Measurements from ENCODE around the gene ACACA.

ACACA gene

GRCh38 chr17:37062021-37062420 is 344.6 kb downstream of the ACACA start:
- DNase-seq, result no peak

GRCh38 chr17:37060928-37061327 is 345.7 kb downstream of the ACACA start:
- DNase-seq, result no peak

DNA sequence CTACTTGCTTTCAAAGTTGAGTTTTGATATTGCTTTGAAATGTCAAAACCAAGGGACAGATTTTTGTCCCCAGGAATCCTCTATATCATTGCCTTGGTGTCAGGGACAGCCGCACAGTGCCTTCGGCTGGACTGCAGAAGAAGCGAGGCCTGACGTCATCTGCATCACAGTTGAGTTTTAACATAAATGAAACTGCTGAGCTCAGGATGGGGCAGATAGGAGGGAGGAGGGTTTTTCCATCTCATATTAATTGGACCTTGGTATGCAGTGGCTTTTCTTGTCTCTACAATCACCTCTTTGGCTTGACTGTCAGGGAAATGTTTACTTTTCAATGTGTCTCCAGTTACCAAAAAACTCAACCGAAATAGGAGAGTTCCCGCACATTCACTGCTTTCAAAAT is 346.5 kb downstream of the ACACA start:
- no peak for DNase-seq

- no peak for DNase-seq
These were observed 347.1 kb downstream of the ACACA start for GRCh38 chr17:37059493-37059892.

DNA sequence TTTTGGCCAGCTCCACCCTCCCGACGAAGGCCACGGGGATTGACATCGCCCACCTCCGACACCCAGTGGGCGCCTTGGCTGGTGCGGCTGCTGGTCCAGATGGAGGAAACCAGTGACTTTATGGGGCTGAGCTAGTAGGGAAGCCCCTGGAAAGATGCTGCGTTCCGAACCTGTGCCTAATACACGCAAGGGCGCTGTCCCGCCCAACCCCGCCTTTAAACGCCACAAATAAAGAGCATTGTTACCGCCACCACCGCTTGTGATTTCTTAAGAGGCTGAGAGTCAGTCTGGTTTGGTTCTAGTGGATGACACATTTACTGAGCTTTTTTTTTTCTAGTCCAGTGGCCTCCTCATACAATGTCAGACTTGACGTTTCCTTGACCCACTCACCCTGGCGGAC is 350.0 kb downstream of the ACACA start:
- DNase-seq, result no peak

GRCh38 chr17:37054894-37055293 is 351.7 kb downstream of the ACACA start:
- DNase-seq, result no peak

DNA sequence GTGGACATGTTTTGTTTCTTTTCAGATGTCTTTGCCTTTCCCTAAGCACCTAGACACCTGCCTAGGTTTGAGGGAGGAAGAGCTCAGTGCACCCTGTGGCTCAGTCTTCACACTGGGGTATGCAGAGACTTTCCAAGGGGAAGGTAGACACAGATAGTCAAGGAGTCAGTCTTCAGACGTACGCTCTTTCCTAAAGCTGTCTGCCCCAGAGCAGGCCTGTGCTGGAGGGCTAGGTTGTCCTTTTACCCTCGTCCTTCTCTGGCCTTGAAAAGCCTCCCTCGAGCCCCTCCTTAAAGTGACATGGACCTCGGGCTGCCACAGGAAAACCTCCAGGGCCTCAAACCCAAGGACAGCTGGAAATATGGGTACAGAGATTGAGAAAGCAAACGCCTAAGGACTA is 354.2 kb downstream of the ACACA start:
- no peak for DNase-seq

GRCh38 chr17:37051833-37052232 is 354.8 kb downstream of the ACACA start:
- DNase-seq, result no peak

GRCh38 chr17:37051381-37051780 is 355.3 kb downstream of the ACACA start:
- no peak for DNase-seq

- no peak for DNase-seq
These were observed 355.7 kb downstream of the ACACA start for GRCh38 chr17:37050920-37051319.

- DNase-seq, result no peak
These were observed 357.8 kb downstream of the ACACA start for GRCh38 chr17:37048811-37049210.

- DNase-seq, result peak; percentile 62
These were observed 359.0 kb downstream of the ACACA start for GRCh38 chr17:37047631-37048104.

- DNase-seq, result no peak
These were observed 361.2 kb downstream of the ACACA start for GRCh38 chr17:37045351-37045922.

- no peak for DNase-seq
These were observed 363.4 kb downstream of the ACACA start for GRCh38 chr17:37043201-37043600.

DNA sequence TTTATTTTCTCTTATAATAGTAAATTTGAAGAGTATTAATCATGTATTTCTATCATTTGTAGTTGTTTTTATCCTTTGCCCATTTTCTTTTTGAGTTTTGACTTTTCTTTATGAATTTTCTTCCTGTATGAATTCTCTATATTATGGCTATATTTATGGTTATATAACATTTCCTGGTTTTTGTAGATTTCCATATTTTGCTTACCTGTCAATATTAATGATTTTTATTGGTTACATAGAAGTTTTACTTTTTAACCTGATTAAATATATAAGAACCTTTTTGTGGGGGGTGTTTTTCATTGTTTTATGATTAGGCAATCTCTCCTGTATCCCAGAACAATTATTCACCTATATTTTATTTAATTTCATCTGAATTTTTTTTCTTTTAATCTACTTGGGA is 364.7 kb downstream of the ACACA start:
- DNase-seq, result no peak

GRCh38 chr17:37039269-37039668 is 367.4 kb downstream of the ACACA start:
- DNase-seq, result no peak

DNA sequence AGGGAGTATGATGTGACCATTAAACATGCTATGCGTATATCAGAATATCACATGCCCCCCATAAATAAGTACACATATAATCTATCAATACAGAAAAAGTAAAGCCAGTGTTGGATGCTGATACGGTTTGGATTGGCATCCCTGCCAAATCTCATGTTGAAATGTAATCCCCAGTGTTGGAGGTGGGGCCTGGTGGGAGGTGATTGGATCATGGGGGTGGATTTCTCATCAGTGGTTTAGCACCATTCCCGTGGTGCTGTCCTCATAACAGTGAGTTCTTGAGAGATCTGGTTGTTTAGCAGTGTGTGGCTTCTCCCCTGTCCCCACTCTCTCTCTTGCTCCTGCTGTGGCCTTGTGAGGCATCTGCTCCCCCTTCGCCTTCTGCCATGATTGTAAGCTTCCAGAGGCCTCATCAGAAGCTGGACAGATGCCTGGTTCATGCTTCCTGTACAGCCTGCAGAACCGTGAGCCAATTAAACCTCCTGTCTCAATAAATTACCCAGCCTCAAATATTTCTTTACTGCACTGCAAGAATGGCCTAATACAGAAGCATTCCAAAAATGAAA is 369.0 kb downstream of the ACACA start:
- no peak for DNase-seq
